Keratinocyte (primary cell): ENCODE results near the gene FAM20C. TPM values are rescaled to one million over a fixed set of nuclear protein-coding genes. Genes with fewer than 3 reads are reported as not detected.

ENCODE experiments used
- DNase-seq: peaks from one replicate; pipeline ENCODE4 v3.0.0-alpha.2; 2011; ENCODE audit warnings: low read depth, missing footprints, low spot score
- FAIRE-seq: peaks from 2 replicates; lab custom pipeline; 2011; peaks lifted over from hg19 to GRCh38; lab: Jason Lieb, UNC
- H2AFZ ChIP-seq: 2 replicates; pipeline ENCODE4 v1.6.0; 2012; ENCODE audit warnings: low read length, control low read depth, inconsistent platforms; ENCODE audit not compliant: control insufficient read depth
- H3K27ac ChIP-seq: 2 replicates; pipeline ENCODE4 v1.5.1; 2011; ENCODE audit warnings: low read length; ENCODE audit not compliant: control insufficient read depth, insufficient read depth
- H3K27me3 ChIP-seq: 3 replicates; pipeline ENCODE4 v1.6.0; 2011; ENCODE audit warnings: low read length; ENCODE audit not compliant: control insufficient read depth, insufficient read depth; ENCODE audit errors: extremely low read depth
- H3K36me3 ChIP-seq, 2 experiments: 2 replicates in 1 of 2; 3 replicates in 1 of 2; pipeline ENCODE4 v1.5.1; 2011; ENCODE audit warnings: low read length in 2 of 2, mild to moderate bottlenecking in 1 of 2; ENCODE audit not compliant: control insufficient read depth in 2 of 2, insufficient read depth in 2 of 2; ENCODE audit errors: extremely low read depth in 1 of 2
- H3K4me1 ChIP-seq: 3 replicates; pipeline ENCODE4 v1.5.1; 2011; ENCODE audit warnings: low read length; ENCODE audit not compliant: control insufficient read depth, insufficient read depth; ENCODE audit errors: extremely low read depth
- H3K4me2 ChIP-seq: 3 replicates; pipeline ENCODE4 v1.6.0; 2011; ENCODE audit warnings: low read depth, low read length; ENCODE audit not compliant: control insufficient read depth, insufficient read depth; ENCODE audit errors: extremely low read depth
- H3K4me3 ChIP-seq, 3 experiments: fragments of 200-600 bp in 1 of 3; sonication (generic) in 1 of 3; 2 replicates in 2 of 3; 3 replicates in 1 of 3; pipeline ENCODE4 v1.5.1; 2011 to 2016; ENCODE audit warnings: low read length in 3 of 3, mild to moderate bottlenecking in 3 of 3, control low read depth in 2 of 3, inconsistent platforms in 1 of 3, low read depth in 1 of 3, mixed read lengths in 1 of 3, mixed run types in 1 of 3, moderate library complexity in 1 of 3; ENCODE audit not compliant: control insufficient read depth in 2 of 3, insufficient read depth in 2 of 3; ENCODE audit errors: extremely low read depth in 1 of 3
- H3K79me2 ChIP-seq: 2 replicates; pipeline ENCODE4 v1.6.0; 2012; ENCODE audit warnings: low read length; ENCODE audit not compliant: control insufficient read depth, insufficient read depth
- H3K9ac ChIP-seq: 3 replicates; pipeline ENCODE4 v1.6.0; 2011; ENCODE audit warnings: low read length; ENCODE audit not compliant: control insufficient read depth, insufficient read depth; ENCODE audit errors: extremely low read depth
- H3K9me1 ChIP-seq: 3 replicates; pipeline ENCODE4 v1.6.0; 2011; ENCODE audit warnings: low read length; ENCODE audit not compliant: control insufficient read depth, insufficient read depth; ENCODE audit errors: extremely low read depth
- H3K9me3 ChIP-seq: 2 replicates; pipeline ENCODE4 v1.5.1; 2012; ENCODE audit warnings: low read depth, low read length; ENCODE audit not compliant: control insufficient read depth
- H4K20me1 ChIP-seq: 3 replicates; pipeline ENCODE4 v1.6.0; 2011; ENCODE audit warnings: low read length; ENCODE audit not compliant: control insufficient read depth, insufficient read depth; ENCODE audit errors: extremely low read depth
- CTCF ChIP-seq, 3 experiments: IDR thresholded peaks in 1 of 3; conservative IDR thresholded peaks in 1 of 3; optimal IDR thresholded peaks in 1 of 3; 2 replicates in 2 of 3; 3 replicates in 1 of 3; pipeline versions ENCODE3 to v1.5.1; 2011; ENCODE audit warnings: low read length in 3 of 3, mild to moderate bottlenecking in 3 of 3, moderate library complexity in 2 of 3, control low read depth in 1 of 3, inconsistent platforms in 1 of 3; ENCODE audit not compliant: insufficient read depth in 2 of 3; ENCODE audit errors: extremely low read depth in 1 of 3
- EZH2 ChIP-seq: IDR thresholded peaks from one replicate; pipeline ENCODE4 v1.6.1; 2012; ENCODE audit warnings: inconsistent platforms, mild to moderate bottlenecking, low read length, moderate library complexity
- dilution Hi-C: fragments of 300-500 bp; cut with MboI; formaldehyde crosslinking; loops from one replicate; pipeline ENCODE4 v1.7.0; 2020; ENCODE audit warnings: low sequenced_read_pairs; ENCODE audit not compliant: extremely low pct_ligation_motif_present
- polyA plus RNA-seq, 5 experiments: library from polyadenylated mRNA; depleted of rRNA in 3 of 5; stranded (reverse) in 3 of 5; stranded (forward) in 1 of 5; unstranded in 1 of 5; fragments of >200 nt; gene quantifications; 1 replicate in 1 of 5; 2 replicates in 3 of 5; 3 replicates in 1 of 5; pipeline versions ENCODE4 v1.2.1 to v1.2.3, GENCODE V29; 2011 to 2012; ENCODE audit warnings: missing spikeins in 2 of 5, low read depth in 1 of 5, low replicate concordance in 1 of 5

The FAM20C gene
- polyA plus RNA-seq, 1 donor (not counting 4 experiments of a cell fraction or from before 2014, with no cell fraction given) = 3.8 TPM

GRCh38 chr7:191105-191980 is 1.0 kb upstream of the FAM20C start:
- peaks cover 9% of the 10 kb centered on the region for H4K20me1 ChIP-seq
- peak; percentile 7 for DNase-seq
- peak overlapping the region; percentile 66 for H3K4me2 ChIP-seq
- H3K36me3 ChIP-seq = peaks cover 0 to 4% of the 10 kb centered on the region in 2 experiments
- peak overlapping the region; percentile 40 for H2AFZ ChIP-seq
- peak in 1 of 3 experiments; percentile 8 for TF ChIP-seq CTCF (optimal IDR thresholded peaks at IDR 0.05 in 1 of 3, IDR thresholded peaks at IDR 0.05 in 1 of 3, conservative IDR thresholded peaks at IDR 0.05 in 1 of 3; ENCODE audit: extremely low read depth in 1 of 3, insufficient read depth in 2 of 3, low read length in 3 of 3)
- TF ChIP-seq EZH2 = no peak
- H3K79me2 ChIP-seq = peaks cover 9% of the 10 kb centered on the region
- dilution Hi-C loops = no loop called here
- no peaks in the 10 kb centered on the region for H3K9me3 ChIP-seq
- no peak overlapping the region for H3K27ac ChIP-seq
- no peaks in the 10 kb centered on the region for H3K9me1 ChIP-seq
- H3K27me3 ChIP-seq = peaks cover 7% of the 10 kb centered on the region
- peak; percentile 9 for FAIRE-seq
- H3K4me1 ChIP-seq = peaks cover 14% of the 10 kb centered on the region
- peak overlapping the region; percentile 38 to 42 (median 40) for H3K4me3 ChIP-seq
- H3K9ac ChIP-seq = no peak overlapping the region

- no peaks in the 10 kb centered on the region for H3K9me1 ChIP-seq
- TF ChIP-seq CTCF (optimal IDR thresholded peaks at IDR 0.05 in 1 of 3, IDR thresholded peaks at IDR 0.05 in 1 of 3, conservative IDR thresholded peaks at IDR 0.05 in 1 of 3; ENCODE audit: extremely low read depth in 1 of 3, insufficient read depth in 2 of 3, low read length in 3 of 3) (no peak), EZH2 (no peak)
- H4K20me1 ChIP-seq = peaks cover 9% of the 10 kb centered on the region
- no peaks in the 10 kb centered on the region for H3K27me3 ChIP-seq
- no peak overlapping the region for H3K27ac ChIP-seq
- H3K9ac ChIP-seq = peak overlapping the region; percentile 61
- DNase-seq = no peak
- dilution Hi-C loops = no loop called here
- H2AFZ ChIP-seq = peak overlapping the region; percentile 37
- no peak for FAIRE-seq
- peaks cover 14% of the 10 kb centered on the region for H3K4me1 ChIP-seq
- peaks cover 4 to 8% of the 10 kb centered on the region in 2 experiments for H3K36me3 ChIP-seq
- peaks cover 9% of the 10 kb centered on the region for H3K79me2 ChIP-seq
- peak overlapping the region; percentile 57 to 73 (median 63) for H3K4me3 ChIP-seq
- no peaks in the 10 kb centered on the region for H3K9me3 ChIP-seq
- peak overlapping the region; percentile 86 for H3K4me2 ChIP-seq
These were observed 520 bp downstream of the FAM20C start for GRCh38 chr7:192701-193480.
